C4-2B (cell line): ENCODE results near the gene PTPRN2.

Experiments
- CTCF ChIP-seq: fragments of 450-650 bp; conservative IDR thresholded peaks from 2 replicates; pipeline ENCODE4 v1.5.1; 2017; ENCODE audit warnings: mild to moderate bottlenecking
- ZFX ChIP-seq: fragments of 450-650 bp; IDR thresholded peaks from 2 replicates; pipeline ENCODE4 v1.6.1; 2017

GRCh38 chr7:157766098-157766497 lies 821.5 kb downstream of the PTPRN2 start:
- TF ChIP-seq CTCF = no peak
- no peak for TF ChIP-seq ZFX
